Measurements from ENCODE around the gene ARL2BP. TPM values are rescaled to one million over a fixed set of nuclear protein-coding genes. Genes with fewer than 3 reads are reported as not detected.
A peak's percentile ranks its signal among the peaks of the same experiment; 100 is the strongest.

Gene ARL2BP
- total and polyA plus RNA-seq, 2 of the 13 experiments (the other 11 are each of a cell fraction or from before 2014, with no cell fraction given), result 64.3 to 67.6 TPM

GRCh38 chr16:57284209-57284951, 39.3 kb downstream of the ARL2BP start, which contains the start of gene PLLP (continued):
- TF ChIP-seq CSRNP1 (CRISPR knock-in tag; IDR thresholded peaks at IDR 0.05), result peak; percentile 98
- no peak for TF ChIP-seq PRPF4 (IDR thresholded peaks at IDR 0.05; ENCODE audit: low read depth, low read length, poor library complexity, severe bottlenecking)
- peak; percentile 95 for TF ChIP-seq ZFAT (CRISPR knock-in tag; conservative IDR thresholded peaks at IDR 0.05)
- TF ChIP-seq NONO (IDR thresholded peaks at IDR 0.05), result no peak
- TF ChIP-seq NONO (CRISPR knock-in tag; conservative IDR thresholded peaks at IDR 0.05), result peak; percentile 67; the same call in 1 of the 2 replicates
- peak; percentile 99 for TF ChIP-seq ZNF274 (CRISPR knock-in tag; IDR thresholded peaks at IDR 0.05)
- TF ChIP-seq PRDM4 (CRISPR knock-in tag; IDR thresholded peaks at IDR 0.05; ENCODE audit: borderline replicate concordance), result no peak
- no peak for TF ChIP-seq DNMT3B (CRISPR knock-in tag; conservative IDR thresholded peaks at IDR 0.05)
- peak; percentile 77; the same call in 1 of the 2 replicates for TF ChIP-seq FLYWCH1 (CRISPR knock-in tag; IDR thresholded peaks at IDR 0.05)
- TF ChIP-seq RFX5 (IDR thresholded peaks at IDR 0.05; ENCODE audit: low read depth, low read length), result no peak
- TF ChIP-seq TCF7L2 (IDR thresholded peaks at IDR 0.05; ENCODE audit: low read depth, low read length), result no peak
- peak; percentile 99 for TF ChIP-seq RNF2 (conservative IDR thresholded peaks at IDR 0.05; ENCODE audit: low read depth)
- TF ChIP-seq SRSF1 (optimal IDR thresholded peaks at IDR 0.05; ENCODE audit: low read depth, low read length), result peak; percentile 56
- TF ChIP-seq ZBTB7A (CRISPR knock-in tag; IDR thresholded peaks at IDR 0.05), result no peak; the same call in 1 of the 2 replicates
- TF ChIP-seq NFE2 (CRISPR knock-in tag; IDR thresholded peaks at IDR 0.05), result no peak; the same call in 1 of the 2 replicates
- TF ChIP-seq HNRNPH1 (optimal IDR thresholded peaks at IDR 0.05; ENCODE audit: low read depth, low read length), result no peak
- peak; percentile 87; the same call in 1 of the 2 replicates for TF ChIP-seq SMYD3 (CRISPR knock-in tag; IDR thresholded peaks at IDR 0.05)
- no peak for TF ChIP-seq RCOR2 (CRISPR knock-in tag; IDR thresholded peaks at IDR 0.05)
- TF ChIP-seq ZNF296 (CRISPR knock-in tag; conservative IDR thresholded peaks at IDR 0.05), result peak; percentile 93
- TF ChIP-seq YEATS2 (CRISPR knock-in tag; IDR thresholded peaks at IDR 0.05; ENCODE audit: borderline replicate concordance), result no peak
- TF ChIP-seq MLXIP (CRISPR knock-in tag; IDR thresholded peaks at IDR 0.05; ENCODE audit: borderline replicate concordance), result peak; percentile 92
- TF ChIP-seq ZNF674 (CRISPR knock-in tag; IDR thresholded peaks at IDR 0.05; ENCODE audit: low read depth), result peak; percentile 96; the same call in 1 of the 2 replicates
- peak; percentile 60 for TF ChIP-seq KAT8 (CRISPR knock-in tag; IDR thresholded peaks at IDR 0.05)
- TF ChIP-seq MIER2 (CRISPR knock-in tag; IDR thresholded peaks at IDR 0.05), result no peak
- no peak for TF ChIP-seq U2AF1 (optimal IDR thresholded peaks at IDR 0.05; ENCODE audit: low read depth, low read length)
